GM19099 (cell line): ENCODE data around the gene LRRC8A.

Source experiments
- POLR2A ChIP-seq: IDR thresholded peaks from 3 replicates; pipeline ENCODE4 v1.6.1; 2011; ENCODE audit warnings: low read depth; ENCODE audit not compliant: insufficient read length; ENCODE audit errors: extremely low read depth

LRRC8A gene

GRCh38 chr9:128870128-128870940, 11.6 kb upstream of the LRRC8A start:
- TF ChIP-seq POLR2A = no peak

- TF ChIP-seq POLR2A = no peak
Observed at GRCh38 chr9:128877852-128878251, 4.1 kb upstream of the LRRC8A start.

- TF ChIP-seq POLR2A = no peak
Observed at GRCh38 chr9:128882677-128883603, 1.0 kb downstream of the LRRC8A start.

- TF ChIP-seq POLR2A = no peak
Observed at GRCh38 chr9:128884164-128884563, 2.2 kb downstream of the LRRC8A start.

GRCh38 chr9:128885376-128885775, 3.4 kb downstream of the LRRC8A start:
- TF ChIP-seq POLR2A = no peak

GRCh38 chr9:128885798-128886197, 3.9 kb downstream of the LRRC8A start:
- no peak for TF ChIP-seq POLR2A

GRCh38 chr9:128886211-128886891, 4.4 kb downstream of the LRRC8A start:
- no peak for TF ChIP-seq POLR2A

- TF ChIP-seq POLR2A = no peak
Observed at GRCh38 chr9:128887049-128887448, 5.1 kb downstream of the LRRC8A start.

GRCh38 chr9:128887914-128888350, 6.0 kb downstream of the LRRC8A start:
- no peak for TF ChIP-seq POLR2A

- no peak for TF ChIP-seq POLR2A
Observed at GRCh38 chr9:128891321-128892220, 9.6 kb downstream of the LRRC8A start.

GRCh38 chr9:128892221-128892921, 10.4 kb downstream of the LRRC8A start:
- no peak for TF ChIP-seq POLR2A

GRCh38 chr9:128893354-128893753, 11.4 kb downstream of the LRRC8A start:
- no peak for TF ChIP-seq POLR2A

GRCh38 chr9:128894764-128895163, 12.8 kb downstream of the LRRC8A start:
- TF ChIP-seq POLR2A = no peak
